Upper lobe of right lung (tissue), 1 donor: ENCODE results near the gene MOB2. TPM values are rescaled to one million over a fixed set of nuclear protein-coding genes. Genes with fewer than 3 reads are reported as not detected.

Source experiments
- ATAC-seq: fragments of 200-7000 bp; cut with Tn5 transposase; one replicate; pipeline ENCODE4 v1.9.1; 2020; ENCODE audit warnings: mild to moderate bottlenecking, moderate library complexity
- DNase-seq: peaks from one replicate; pipeline ENCODE4 v3.0.0-alpha.2; 2020
- H3K27ac ChIP-seq: fragments of 200-600 bp; one replicate; pipeline ENCODE4 v1.8.0; 2022
- H3K27me3 ChIP-seq: fragments of 200-600 bp; one replicate; pipeline ENCODE4 v1.8.0; 2022; ENCODE audit warnings: mild to moderate bottlenecking
- H3K36me3 ChIP-seq: fragments of 200-600 bp; one replicate; pipeline ENCODE4 v1.8.0; 2022
- H3K4me1 ChIP-seq: fragments of 200-600 bp; one replicate; pipeline ENCODE4 v1.8.0; 2022
- H3K4me3 ChIP-seq: fragments of 200-600 bp; one replicate; pipeline ENCODE4 v1.8.0; 2022; ENCODE audit warnings: mild to moderate bottlenecking
- H3K9me3 ChIP-seq: fragments of 200-600 bp; one replicate; pipeline ENCODE4 v1.8.0; 2022
- CTCF ChIP-seq: fragments of 200-600 bp; IDR thresholded peaks from one replicate; pipeline ENCODE4 v1.8.0; 2022; ENCODE audit warnings: antibody characterized with exemption
- intact Hi-C: fragments of 100-400 bp; cut with DNase I; formaldehyde crosslinking; loops from one replicate; pipeline ENCODE4 v1.11.0; 2022
- total RNA-seq: library from RNA; stranded (reverse); fragmentation: NEBNext Ultra II Directional; extraction: Animal tissue kit (Norgen Biotek cat#: 25700); gene quantifications from one replicate; pipeline ENCODE4 v1.2.1, GENCODE V29; 2021
- donor health status: DM: no; HTN: yes; CAD: no; lungs with severe emphysema.

Gene MOB2
- total RNA-seq, 1 donor from 2014 or later = 58.9 TPM

GRCh38 chr11:1469287-1469910 lies 17.2 kb downstream of the MOB2 start:
- H3K4me3 ChIP-seq = no peak overlapping the region
- no peak for TF ChIP-seq CTCF
- no peak for ATAC-seq
- H3K4me1 ChIP-seq = no peaks in the 10 kb centered on the region
- H3K9me3 ChIP-seq = no peaks in the 10 kb centered on the region
- no peaks in the 10 kb centered on the region for H3K27me3 ChIP-seq
- H3K27ac ChIP-seq = no peak overlapping the region
- peaks cover 46% of the 10 kb centered on the region for H3K36me3 ChIP-seq
- intact Hi-C loops = no loop called here
- DNase-seq = no peak

GRCh38 chr11:1468473-1469066 lies 18.0 kb downstream of the MOB2 start:
- Histone ChIP-seq H3K36me3 (peaks cover 38% of the 10 kb centered on the region), H3K27me3 (no peaks in the 10 kb centered on the region), H3K27ac (no peak overlapping the region), H3K4me3 (no peak overlapping the region), H3K4me1 (no peaks in the 10 kb centered on the region), H3K9me3 (no peaks in the 10 kb centered on the region)
- intact Hi-C loops = no loop called here
- no peak for DNase-seq
- no peak for ATAC-seq
- TF ChIP-seq CTCF = no peak

- intact Hi-C loops = no loop called here
- ATAC-seq (no peak), DNase-seq (no peak)
- Histone ChIP-seq H3K9me3 (no peaks in the 10 kb centered on the region), H3K4me3 (no peak overlapping the region), H3K27ac (no peak overlapping the region), H3K4me1 (no peaks in the 10 kb centered on the region), H3K36me3 (peaks cover 32% of the 10 kb centered on the region), H3K27me3 (no peaks in the 10 kb centered on the region)
- no peak for TF ChIP-seq CTCF
Observed at GRCh38 chr11:1468002-1468401, 18.6 kb downstream of the MOB2 start.

- no peak for ATAC-seq
- H3K4me3 ChIP-seq = no peak overlapping the region
- no peak overlapping the region for H3K27ac ChIP-seq
- no peaks in the 10 kb centered on the region for H3K4me1 ChIP-seq
- no peak for TF ChIP-seq CTCF
- DNase-seq = no peak
- no peaks in the 10 kb centered on the region for H3K9me3 ChIP-seq
- peaks cover 30% of the 10 kb centered on the region for H3K36me3 ChIP-seq
- H3K27me3 ChIP-seq = no peaks in the 10 kb centered on the region
- intact Hi-C loops = no loop called here
Observed at GRCh38 chr11:1467270-1467669, 19.3 kb downstream of the MOB2 start.

- intact Hi-C loops = no loop called here
- Histone ChIP-seq H3K27ac (no peak overlapping the region), H3K4me3 (no peak overlapping the region), H3K36me3 (peaks cover 30% of the 10 kb centered on the region), H3K4me1 (no peaks in the 10 kb centered on the region), H3K27me3 (no peaks in the 10 kb centered on the region), H3K9me3 (no peaks in the 10 kb centered on the region)
- ATAC-seq (no peak), DNase-seq (no peak)
- no peak for TF ChIP-seq CTCF
Observed at GRCh38 chr11:1466784-1467183, 19.8 kb downstream of the MOB2 start.
